HG03354 (cell line): ENCODE data around the gene PI4KA.

Experiments
- ATAC-seq: cut with Tn5 transposase; IDR thresholded peaks from one replicate; pipeline ENCODE4 v1.9.1; 2021; ENCODE audit warnings: mild to moderate bottlenecking; ENCODE audit not compliant: unreplicated experiment, poor library complexity, severe bottlenecking

PI4KA gene

GRCh38 chr22:20798974-20799373 lies 59.6 kb downstream of the PI4KA start:
- no peak for ATAC-seq

DNA sequence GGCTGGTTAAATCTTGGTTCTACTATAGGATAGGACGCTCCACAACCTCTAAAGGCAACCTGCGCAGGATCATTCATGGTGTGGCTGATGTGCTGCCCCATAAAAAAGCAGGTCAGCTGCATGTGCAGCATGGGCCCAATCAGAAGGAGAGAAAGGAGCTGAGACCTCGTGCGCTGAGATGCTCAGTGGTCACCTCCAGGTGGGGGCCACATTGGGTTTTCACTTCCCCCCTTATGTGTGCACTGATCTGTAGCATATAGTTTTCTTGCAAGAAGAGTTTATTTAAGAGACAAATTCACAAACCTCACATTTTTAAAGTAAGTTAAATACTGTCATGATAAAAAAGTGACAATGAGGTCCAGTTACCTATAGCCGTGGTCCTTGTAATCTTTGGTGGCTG lies 60.4 kb downstream of the PI4KA start:
- ATAC-seq, result no peak

- ATAC-seq, result no peak
These were observed 61.9 kb downstream of the PI4KA start for GRCh38 chr22:20796731-20797130.

GRCh38 chr22:20794650-20795413 lies 63.8 kb downstream of the PI4KA start:
- ATAC-seq, result no peak

DNA sequence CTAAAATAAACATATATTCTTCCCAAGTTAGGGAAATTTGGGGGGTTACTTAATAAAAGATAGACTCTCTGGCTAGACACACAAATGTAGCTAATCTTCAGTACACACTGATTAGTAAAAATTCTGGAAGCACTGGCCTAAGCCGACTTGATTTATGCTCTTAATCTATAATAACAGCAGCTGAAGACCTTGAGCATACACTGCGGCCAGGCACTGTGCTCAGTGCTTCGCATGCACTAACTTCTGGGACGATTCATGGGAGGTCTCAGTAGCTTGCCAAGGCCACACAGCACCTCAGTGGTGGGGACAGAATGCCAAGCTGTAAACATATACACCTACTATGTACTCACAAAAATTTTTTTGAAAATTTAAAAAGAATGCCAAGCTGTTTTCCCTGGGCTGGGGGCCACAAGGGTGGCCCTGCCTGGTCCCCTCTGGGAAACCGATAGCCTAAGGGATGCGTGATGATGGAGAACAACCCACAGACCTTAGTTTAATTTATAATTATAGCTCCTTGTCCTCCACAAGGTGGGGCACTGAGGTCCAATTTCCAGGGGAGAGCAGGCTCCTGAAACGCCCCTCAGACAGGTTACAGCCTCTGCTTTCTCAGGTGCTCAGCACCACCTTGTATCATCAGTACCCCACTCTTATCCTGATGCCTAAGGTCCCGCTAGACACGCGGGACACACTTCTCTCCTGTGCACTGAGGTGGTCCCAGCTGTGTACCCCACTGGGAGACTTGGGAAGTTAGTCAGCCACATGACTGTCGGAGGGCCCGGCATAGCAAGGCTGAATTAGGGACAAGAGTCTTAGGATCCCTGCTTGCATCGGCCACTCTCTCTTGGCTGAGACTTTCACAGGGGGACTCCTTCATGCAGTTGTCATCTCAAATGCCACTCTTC lies 64.6 kb downstream of the PI4KA start:
- no peak for ATAC-seq

GRCh38 chr22:20792966-20793728 lies 65.5 kb downstream of the PI4KA start:
- no peak for ATAC-seq

- ATAC-seq, result no peak
These were observed 66.2 kb downstream of the PI4KA start for GRCh38 chr22:20792221-20792965.

DNA sequence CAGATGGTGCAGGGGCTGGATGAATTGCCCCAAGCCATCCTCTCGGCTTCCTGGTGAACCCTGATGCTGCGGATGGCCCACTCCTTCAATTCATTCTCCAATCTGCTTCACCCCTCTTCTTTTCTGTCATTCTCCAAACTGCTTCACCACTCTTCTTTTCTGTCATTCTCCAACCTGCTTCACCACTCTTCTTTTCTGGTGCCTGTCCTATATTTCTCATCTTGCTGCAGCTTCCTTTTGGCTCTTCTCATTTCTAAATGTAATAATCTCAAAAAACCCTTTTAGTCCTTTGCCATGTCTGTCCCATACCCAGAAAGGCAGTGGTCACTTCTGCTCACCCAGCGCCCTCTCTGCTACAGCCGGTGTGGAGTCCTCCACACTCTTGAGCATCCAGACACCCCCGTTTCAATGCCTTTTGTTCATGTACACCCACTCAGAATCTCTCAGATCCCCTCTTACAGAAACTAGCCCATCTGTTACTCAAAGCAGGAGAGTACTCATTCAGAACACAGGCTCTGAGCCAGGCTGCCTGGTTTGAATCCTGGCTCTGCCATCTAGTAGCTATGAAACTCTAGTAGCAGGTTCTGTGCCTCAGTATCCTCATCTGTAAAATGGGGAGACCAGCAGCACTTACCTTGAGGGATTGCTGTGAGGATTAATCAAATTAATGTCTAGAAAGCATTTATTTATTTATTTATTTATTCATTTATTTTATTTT lies 69.8 kb downstream of the PI4KA start:
- ATAC-seq, result no peak

DNA sequence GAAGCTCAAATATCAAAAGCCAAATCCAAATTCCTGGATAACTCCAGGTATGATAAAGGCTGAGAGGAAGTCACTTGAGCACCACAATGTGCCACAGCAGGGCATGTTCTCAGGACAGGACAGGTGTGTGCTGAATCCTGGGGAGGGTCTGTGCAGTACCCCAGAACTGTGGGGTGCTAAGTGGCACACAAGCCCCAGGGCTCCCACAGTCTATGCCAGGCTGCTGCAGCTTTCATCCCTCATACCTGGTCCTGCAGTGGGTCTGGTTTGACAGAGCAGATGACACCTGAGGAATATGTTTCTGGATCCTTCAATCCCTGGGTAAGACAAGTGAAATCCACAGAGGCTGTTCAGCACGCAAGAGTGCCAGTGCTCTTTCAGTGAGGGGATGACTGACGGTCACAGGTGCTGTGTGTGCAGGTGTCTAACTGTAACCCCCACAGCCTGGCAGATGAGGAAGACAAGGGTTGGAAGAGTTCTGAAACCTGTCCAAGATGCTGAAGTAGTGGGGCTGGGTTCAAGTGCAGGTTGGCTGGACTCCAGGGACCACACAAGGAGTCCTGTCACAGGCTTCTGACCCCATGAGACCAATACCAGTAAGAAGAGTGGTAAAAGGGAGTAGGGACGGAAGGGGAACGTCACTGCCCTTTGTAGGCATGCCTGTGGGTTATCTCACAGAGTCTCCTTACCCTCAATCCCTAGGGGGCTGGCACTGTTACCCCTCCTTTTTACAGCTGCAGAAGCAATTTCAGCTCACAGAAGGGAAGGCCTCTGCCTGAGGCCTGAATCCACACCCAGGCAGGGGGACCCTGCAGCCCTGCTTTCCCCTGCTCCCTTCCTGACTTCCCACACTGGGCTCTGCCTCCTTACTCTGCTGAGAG lies 70.6 kb downstream of the PI4KA start:
- no peak for ATAC-seq

DNA sequence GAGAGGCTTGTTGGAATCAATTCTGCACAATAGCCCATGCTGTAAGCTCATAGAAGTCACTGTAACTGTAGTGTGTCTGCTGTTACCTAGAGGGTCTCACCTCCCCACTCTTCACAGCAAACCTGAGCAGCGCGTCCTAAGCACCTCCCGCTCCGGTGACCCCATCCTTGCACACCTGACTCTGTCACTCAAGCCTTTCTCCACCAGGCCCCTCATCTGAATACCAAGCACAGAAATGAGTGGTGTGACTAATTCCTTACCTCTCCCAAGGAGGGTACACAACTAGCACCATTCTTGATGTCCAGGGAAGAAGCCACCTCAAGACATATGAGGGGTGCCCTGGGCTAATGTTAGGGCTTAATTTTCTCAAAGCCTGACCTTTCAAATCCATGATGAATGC lies 71.4 kb downstream of the PI4KA start:
- no peak for ATAC-seq

DNA sequence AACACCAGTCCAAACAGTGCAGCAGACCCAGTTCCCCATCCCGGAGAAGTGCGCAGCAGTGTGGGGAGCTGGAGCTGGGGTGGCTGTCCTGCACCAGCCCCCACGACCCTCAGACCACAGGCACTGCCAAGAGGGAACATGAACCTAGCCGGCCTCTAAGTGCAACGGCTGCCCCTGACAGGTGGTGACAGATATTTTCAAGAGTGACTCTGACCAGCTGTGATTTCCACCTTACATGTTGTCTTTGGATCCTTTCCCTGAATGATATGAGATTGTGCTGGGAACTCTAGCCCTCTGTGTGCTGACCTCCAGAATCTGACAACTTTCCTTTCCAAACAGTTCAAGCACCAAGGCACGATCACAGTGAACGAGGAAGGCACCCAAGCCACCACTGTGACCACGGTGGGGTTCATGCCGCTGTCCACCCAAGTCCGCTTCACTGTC lies 72.1 kb downstream of the PI4KA start:
- no peak for ATAC-seq

DNA sequence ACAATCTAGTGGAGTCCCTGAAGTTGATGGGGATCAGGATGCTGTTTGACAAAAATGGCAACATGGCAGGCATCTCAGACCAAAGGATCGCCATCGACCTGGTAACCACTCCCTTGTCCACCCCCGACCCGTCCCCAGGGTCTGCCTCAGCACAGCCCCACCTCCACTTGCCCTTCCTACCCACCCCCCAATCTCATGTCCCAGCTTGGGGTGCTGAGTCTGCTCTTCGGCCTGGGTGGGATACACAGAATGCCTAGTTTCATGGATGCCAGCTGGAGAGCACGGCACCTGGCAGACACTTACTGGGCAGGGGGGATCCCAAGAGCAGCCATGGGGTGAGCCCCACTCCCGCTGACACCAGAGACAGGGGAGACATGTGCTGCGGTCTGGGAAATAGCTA lies 72.6 kb downstream of the PI4KA start:
- no peak for ATAC-seq

DNA sequence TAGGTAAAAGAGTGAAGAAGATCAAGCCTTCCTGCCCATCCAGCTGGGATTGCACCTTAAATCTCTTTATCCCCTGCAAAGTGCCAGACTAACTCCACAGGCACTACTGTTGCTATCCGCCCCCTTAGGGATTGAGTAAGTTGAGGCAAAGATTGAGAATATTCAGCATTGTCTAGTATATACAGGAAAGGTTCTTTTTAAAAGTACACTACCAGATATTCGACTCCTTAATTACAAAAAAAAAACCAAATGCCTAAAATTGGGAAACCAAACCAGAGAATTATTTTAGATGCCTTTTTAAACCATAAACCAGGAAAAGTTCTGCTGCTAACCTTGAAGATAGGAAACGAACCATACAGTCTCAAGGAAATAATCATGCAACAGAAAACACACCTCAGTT lies 73.2 kb downstream of the PI4KA start:
- ATAC-seq, result no peak

- no peak for ATAC-seq
These were observed 74.5 kb downstream of the PI4KA start for GRCh38 chr22:20783844-20784723.

- no peak for ATAC-seq
These were observed 75.3 kb downstream of the PI4KA start for GRCh38 chr22:20783300-20783673.

DNA sequence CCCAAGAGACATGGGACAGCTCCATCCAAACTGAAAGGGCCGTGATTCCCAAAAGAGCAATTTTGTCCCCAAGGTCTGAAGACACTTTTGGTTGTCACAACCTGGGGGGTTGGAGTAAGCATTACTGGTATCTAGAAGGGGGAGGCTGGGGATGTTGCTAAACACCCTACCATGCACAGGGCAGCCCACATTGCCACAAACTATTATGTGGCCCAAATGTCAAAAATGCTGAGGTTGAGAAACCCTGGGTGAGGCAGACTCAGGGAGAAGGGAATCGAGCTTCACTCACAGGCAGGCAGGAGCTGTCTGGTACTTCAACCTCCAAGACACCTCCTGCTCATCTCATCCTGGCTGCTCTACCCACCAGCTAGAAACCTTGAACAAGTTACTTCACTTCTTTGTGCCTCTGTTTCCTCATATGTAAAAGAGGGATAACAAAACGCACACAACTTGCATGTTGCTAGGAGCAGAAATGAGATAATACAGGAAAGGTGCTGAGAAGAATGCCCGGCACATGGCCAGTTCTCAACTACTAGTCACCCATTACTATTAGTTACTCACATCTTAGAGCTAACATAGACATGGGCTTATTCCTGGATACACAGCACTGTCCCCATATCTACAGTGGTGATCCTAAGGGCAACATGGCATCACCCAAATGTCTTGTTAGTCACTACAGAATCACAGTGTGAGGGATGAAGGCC lies 75.9 kb downstream of the PI4KA start:
- ATAC-seq, result no peak

DNA sequence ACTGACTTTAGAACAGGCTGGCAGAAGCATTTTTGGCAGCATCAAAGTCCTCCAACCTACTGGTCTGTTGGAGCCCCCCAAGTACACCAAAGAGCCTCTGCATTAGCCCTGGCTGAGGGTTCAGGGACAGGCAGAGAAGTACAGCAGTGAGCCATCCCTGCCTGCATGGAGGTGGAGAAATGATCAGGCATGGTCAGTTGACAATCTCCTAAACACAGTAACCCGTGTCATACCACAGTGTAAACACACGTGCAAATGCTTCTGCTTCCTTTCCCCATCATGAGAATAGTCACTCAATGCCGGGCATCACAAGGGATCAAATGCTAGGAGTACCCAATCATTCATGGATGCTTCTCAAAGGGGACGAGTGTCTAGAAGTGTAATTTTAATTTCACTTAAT lies 76.5 kb downstream of the PI4KA start:
- no peak for ATAC-seq
